Gastroesophageal sphincter (tissue), 4 donors: ENCODE measurements around the gene CPNE4. TPM values are rescaled to one million over a fixed set of nuclear protein-coding genes. Genes with fewer than 3 reads are reported as not detected.

ENCODE experiments used
- ATAC-seq: fragments of 150-250 bp; one replicate; pipeline ENCODE4 v1.9.1; 2016; ENCODE audit warnings: mild to moderate bottlenecking, moderate library complexity
- H3K27ac ChIP-seq, 4 donors: fragments of 200-600 bp; sonication (generic) in 3 of 4; 1 replicate in 3 of 4; 2 replicates in 1 of 4; pipeline ENCODE4 v1.5.1; 2016 to 2019
- H3K27me3 ChIP-seq: fragments of 200-600 bp; sonication (generic); one replicate; pipeline ENCODE4 v1.5.1; 2019
- H3K36me3 ChIP-seq, 2 donors: fragments of 200-600 bp; sonication (generic); one replicate each; pipeline ENCODE4 v1.5.1; 2019; ENCODE audit warnings: control low read depth in 1 of 2
- H3K4me1 ChIP-seq, 3 donors: fragments of 200-600 bp; sonication (generic); 1 replicate in 2 of 3; 2 replicates in 1 of 3; pipeline ENCODE4 v1.5.1; 2016 to 2019; ENCODE audit warnings: control low read depth in 2 of 3
- H3K4me3 ChIP-seq, 2 donors: fragments of 200-600 bp; sonication (generic); one replicate each; pipeline ENCODE4 v1.5.1; 2019; ENCODE audit warnings: mild to moderate bottlenecking in 1 of 2, moderate library complexity in 1 of 2
- H3K9me3 ChIP-seq, 3 donors: fragments of 200-600 bp; sonication (generic); one replicate each; pipeline ENCODE4 v1.5.1; 2017 to 2019; ENCODE audit warnings: control low read depth in 2 of 3
- CTCF ChIP-seq, 4 experiments: fragments of 200-600 bp in 2 of 4; fragments of 450-650 bp in 2 of 4; sonication (generic) in 1 of 4; IDR thresholded peaks; one replicate each; pipeline ENCODE4 v1.5.1; 2017 to 2019; ENCODE audit warnings: antibody characterized with exemption in 4 of 4, mild to moderate bottlenecking in 2 of 4, moderate library complexity in 2 of 4
- EP300 ChIP-seq: sonication (generic); formaldehyde crosslinking; IDR thresholded peaks from one replicate; pipeline ENCODE4 v1.6.1; 2017; ENCODE audit warnings: antibody characterized with exemption, mild to moderate bottlenecking
- POLR2A ChIP-seq, 2 donors: fragments of 450-650 bp; IDR thresholded peaks; one replicate each; pipeline ENCODE4 v1.6.1; 2017; ENCODE audit warnings: antibody characterized with exemption in 2 of 2, mild to moderate bottlenecking in 2 of 2, moderate library complexity in 1 of 2
- POLR2AphosphoS5 ChIP-seq: sonication (generic); formaldehyde crosslinking; IDR thresholded peaks from one replicate; pipeline ENCODE4 v1.6.1; 2017; ENCODE audit warnings: antibody characterized with exemption
- WGBS, 2 donors: methylation state at CpG; one replicate each; pipeline ENCODE4 v1.1.5; 2018; ENCODE audit warnings: low coverage in 1 of 2; 5-methylcytosine and 5-hydroxymethylcytosine counted together
- total RNA-seq, 4 donors: library from RNA; depleted of rRNA; stranded (reverse); fragments of >200 nt; gene quantifications; one replicate each; pipeline ENCODE4 v1.1.0, GENCODE V29; 2016

CPNE4 gene
- total RNA-seq, 4 donors from 2014 or later: not detected

GRCh38 chr3:131883711-131884407 lies 151.0 kb downstream of the CPNE4 start:
- Histone ChIP-seq H3K9me3 (no peaks in the 10 kb centered on the region), H3K4me3 (no peak overlapping the region), H3K4me1 (no peaks in the 10 kb centered on the region), H3K27ac (no peak overlapping the region), H3K36me3 (no peaks in the 10 kb centered on the region), H3K27me3 (no peaks in the 10 kb centered on the region)
- TF ChIP-seq EP300 (no peak), POLR2AphosphoS5 (no peak), POLR2A (IDR thresholded peaks at IDR 0.05) (no peak)
- no peak for ATAC-seq
- WGBS, 2 donors: 33 to 46% methylated on average over 2 of the region's 2 CpGs

GRCh38 chr3:131883086-131883485 lies 151.7 kb downstream of the CPNE4 start:
- H3K36me3 ChIP-seq: no peaks in the 10 kb centered on the region
- H3K4me3 ChIP-seq: no peak overlapping the region
- no peak for TF ChIP-seq POLR2A (IDR thresholded peaks at IDR 0.05)
- no peak for TF ChIP-seq POLR2AphosphoS5
- no peak for TF ChIP-seq CTCF (IDR thresholded peaks at IDR 0.05)
- TF ChIP-seq EP300: no peak
- no peak overlapping the region for H3K27ac ChIP-seq
- ATAC-seq: no peak
- no peaks in the 10 kb centered on the region for H3K4me1 ChIP-seq
- no peaks in the 10 kb centered on the region for H3K9me3 ChIP-seq
- H3K27me3 ChIP-seq: no peaks in the 10 kb centered on the region

- no peak overlapping the region for H3K4me3 ChIP-seq
- no peak for ATAC-seq
- TF ChIP-seq POLR2AphosphoS5 (no peak), POLR2A (IDR thresholded peaks at IDR 0.05) (no peak)
- no peaks in the 10 kb centered on the region for H3K27me3 ChIP-seq
- H3K27ac ChIP-seq: no peak overlapping the region
- H3K9me3 ChIP-seq: no peaks in the 10 kb centered on the region
- no peaks in the 10 kb centered on the region for H3K36me3 ChIP-seq
- no peaks in the 10 kb centered on the region for H3K4me1 ChIP-seq
- WGBS, 2 donors: 53 to 73% methylated on average over 3 of the region's 3 CpGs
Measured at GRCh38 chr3:131881777-131882176, 153.0 kb downstream of the CPNE4 start.

- no peaks in the 10 kb centered on the region for H3K27me3 ChIP-seq
- H3K36me3 ChIP-seq: no peaks in the 10 kb centered on the region
- WGBS, 2 donors: 6 to 39% methylated on average over 2 of the region's 2 CpGs
- no peaks in the 10 kb centered on the region for H3K9me3 ChIP-seq
- H3K27ac ChIP-seq: no peak overlapping the region
- TF ChIP-seq POLR2AphosphoS5: no peak
- no peak for TF ChIP-seq POLR2A (IDR thresholded peaks at IDR 0.05)
- TF ChIP-seq CTCF (IDR thresholded peaks at IDR 0.05): no peak
- TF ChIP-seq EP300: no peak
- no peaks in the 10 kb centered on the region for H3K4me1 ChIP-seq
- ATAC-seq: no peak
- H3K4me3 ChIP-seq: no peak overlapping the region
Measured at GRCh38 chr3:131880948-131881347, 153.9 kb downstream of the CPNE4 start.

- Histone ChIP-seq H3K27me3 (no peaks in the 10 kb centered on the region), H3K4me3 (no peak overlapping the region), H3K36me3 (no peaks in the 10 kb centered on the region), H3K4me1 (no peaks in the 10 kb centered on the region), H3K27ac (no peak overlapping the region), H3K9me3 (no peaks in the 10 kb centered on the region)
- WGBS, 2 donors: 73 to 75% methylated on average over 6 of the region's 6 CpGs
- no peak for ATAC-seq
- no peak for TF ChIP-seq CTCF (IDR thresholded peaks at IDR 0.05)
- TF ChIP-seq POLR2AphosphoS5: no peak
- TF ChIP-seq POLR2A (IDR thresholded peaks at IDR 0.05): no peak
- no peak for TF ChIP-seq EP300
Measured at GRCh38 chr3:131868203-131868602, 166.6 kb downstream of the CPNE4 start.

GRCh38 chr3:131856171-131856570 lies 178.6 kb downstream of the CPNE4 start:
- Histone ChIP-seq H3K27ac (no peak overlapping the region), H3K27me3 (no peaks in the 10 kb centered on the region), H3K4me3 (no peak overlapping the region), H3K4me1 (no peaks in the 10 kb centered on the region), H3K36me3 (no peaks in the 10 kb centered on the region), H3K9me3 (no peaks in the 10 kb centered on the region)
- 72 to 75% methylated on average over 3 of the region's 3 CpGs for WGBS, 2 donors
- no peak for TF ChIP-seq EP300
- no peak for ATAC-seq
